ENCODE data around the gene SELENOK.
A peak's percentile ranks its signal among the peaks of the same experiment; 100 is the strongest.

SELENOK gene

DNA sequence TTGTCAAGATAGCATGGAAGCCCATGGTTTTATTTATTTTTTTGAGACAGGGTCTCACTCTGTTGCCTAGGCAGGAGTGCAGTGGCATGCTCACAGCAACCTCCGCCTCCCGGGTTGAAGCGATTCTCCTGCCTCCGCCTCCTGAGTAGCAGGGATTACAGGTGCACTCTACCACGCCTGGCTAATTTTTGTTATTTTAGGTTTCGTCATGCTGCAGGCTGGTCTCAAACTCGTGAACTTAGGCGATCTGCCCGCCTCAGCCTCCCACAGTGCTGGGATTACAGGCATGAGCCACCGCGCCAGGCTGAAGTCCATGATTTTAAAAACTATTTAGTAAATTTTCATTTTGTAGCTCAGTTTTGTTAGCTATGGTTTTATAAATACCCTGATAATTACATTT, 7.0 kb downstream of the SELENOK start:
- no peak for DNase-seq (ENCODE audit: low read depth in 3 of 3)

DNA sequence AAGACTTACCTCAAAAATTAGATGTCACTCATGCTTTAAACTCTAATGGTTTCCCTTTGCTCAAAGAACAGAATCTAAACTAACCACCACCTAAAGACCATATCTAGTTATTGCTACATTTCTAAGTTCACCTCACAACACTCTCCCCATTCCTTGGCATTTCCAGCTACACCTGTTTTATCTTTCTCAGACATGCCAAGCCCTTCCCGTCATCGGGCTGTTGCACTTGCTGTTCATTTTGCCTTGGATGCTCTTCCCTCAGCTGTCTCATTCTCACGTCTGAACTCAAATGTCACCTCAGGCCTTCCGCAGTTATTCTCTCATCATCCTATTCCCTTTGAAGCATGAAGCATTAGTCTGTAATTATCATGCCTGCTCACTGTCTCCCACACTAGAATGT, 8.7 kb downstream of the SELENOK start:
- DNase-seq (ENCODE audit: low read depth in 3 of 3) = no peak

DNA sequence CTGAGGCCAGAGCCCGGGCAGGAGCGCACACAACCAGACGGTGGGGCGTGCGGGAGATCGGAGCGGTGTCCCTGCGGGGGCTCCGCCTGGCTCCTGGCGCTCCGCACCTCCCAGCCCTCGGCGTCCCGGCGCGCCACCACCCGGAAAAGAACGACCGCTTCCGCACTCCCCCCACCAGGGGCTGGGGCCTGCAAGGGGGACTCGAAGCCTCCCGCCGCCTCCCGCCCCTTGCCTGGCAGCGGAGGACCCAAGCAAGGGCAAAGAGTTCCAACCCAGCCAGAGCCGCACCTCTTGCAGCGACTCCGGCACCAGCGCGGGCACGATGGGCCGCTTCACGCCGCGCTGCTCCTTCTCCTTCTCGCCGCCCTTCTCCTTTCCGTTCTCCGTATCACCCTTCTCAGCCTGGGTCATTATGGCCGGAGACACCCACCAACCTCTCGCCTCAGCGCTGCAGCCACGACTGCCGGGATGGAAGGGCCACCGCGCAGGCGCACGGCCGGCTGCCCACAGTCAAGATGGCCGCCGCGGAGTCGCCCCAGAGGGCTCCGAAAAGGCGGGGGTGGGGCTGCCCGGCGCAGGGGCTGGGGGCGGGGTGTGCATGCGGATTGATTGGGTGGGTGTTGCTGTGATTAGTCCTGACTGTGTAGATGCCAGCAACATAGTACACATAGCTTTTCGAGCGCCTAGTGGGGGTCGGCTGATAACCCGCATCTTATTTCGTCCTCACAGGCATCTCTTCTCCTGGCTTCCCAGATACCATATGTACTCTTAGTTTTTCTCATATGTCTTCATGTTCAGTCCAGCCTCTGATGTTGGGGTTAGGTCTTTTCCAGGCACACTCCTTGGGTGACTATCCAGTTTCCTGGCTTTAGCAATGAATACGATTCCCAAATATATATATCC, 9.7 kb downstream of the SELENOK start, which contains the start of gene ACTR8:
Gene ACTR8, minus strand, starts transcription at position 462 of the 903 bp plus-strand sequence. Its CDS starts 51 bp downstream, at position 411.
- DNase-seq (ENCODE audit: low read depth in 3 of 3) = peak; percentile 71 to 72 (median 71)

DNA sequence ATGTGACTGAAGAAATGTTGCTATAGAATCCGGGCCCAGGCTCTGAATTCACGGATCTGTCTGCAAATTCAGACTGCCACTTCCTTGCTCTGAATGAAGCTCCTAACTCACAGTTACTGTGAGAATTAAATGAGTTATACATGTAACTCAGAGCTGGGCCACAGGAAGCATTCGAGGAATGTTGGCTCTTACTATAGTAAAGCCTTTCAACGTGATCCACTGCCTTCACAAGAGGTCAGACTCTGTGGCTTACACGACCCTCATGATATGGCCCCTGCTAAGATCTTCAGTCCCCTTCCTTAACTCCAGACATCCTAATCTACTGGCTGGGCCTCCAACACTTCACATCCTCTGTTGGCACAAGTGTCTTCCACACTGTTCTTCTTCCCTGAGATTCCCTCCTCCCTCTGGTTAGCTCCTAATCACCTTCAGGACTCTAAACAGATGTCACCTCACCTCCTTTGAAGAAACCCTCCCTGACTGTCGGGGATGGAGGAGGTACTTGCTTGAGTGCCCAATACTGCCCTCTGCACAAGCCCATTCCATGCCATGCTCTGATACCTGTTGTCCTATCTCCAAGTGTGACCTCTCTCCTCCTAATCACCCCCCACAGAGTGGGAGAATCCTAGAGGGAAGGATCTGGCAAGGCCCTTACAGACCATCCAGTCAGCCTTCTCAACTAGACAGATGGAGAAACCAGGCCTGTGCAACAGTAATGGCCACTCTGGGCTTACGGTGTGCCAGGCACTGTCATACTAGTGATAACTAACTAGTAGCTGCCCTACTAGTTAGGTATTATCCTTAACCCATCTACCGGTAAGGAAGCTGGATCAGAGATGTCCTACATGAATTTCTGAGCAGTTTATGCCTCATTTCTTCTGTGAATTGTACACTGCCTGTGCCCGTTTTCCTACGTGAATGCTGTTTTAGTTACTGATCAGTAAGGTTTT, 11.0 kb downstream of the SELENOK start:
- no peak for DNase-seq (ENCODE audit: low read depth in 3 of 3)

DNA sequence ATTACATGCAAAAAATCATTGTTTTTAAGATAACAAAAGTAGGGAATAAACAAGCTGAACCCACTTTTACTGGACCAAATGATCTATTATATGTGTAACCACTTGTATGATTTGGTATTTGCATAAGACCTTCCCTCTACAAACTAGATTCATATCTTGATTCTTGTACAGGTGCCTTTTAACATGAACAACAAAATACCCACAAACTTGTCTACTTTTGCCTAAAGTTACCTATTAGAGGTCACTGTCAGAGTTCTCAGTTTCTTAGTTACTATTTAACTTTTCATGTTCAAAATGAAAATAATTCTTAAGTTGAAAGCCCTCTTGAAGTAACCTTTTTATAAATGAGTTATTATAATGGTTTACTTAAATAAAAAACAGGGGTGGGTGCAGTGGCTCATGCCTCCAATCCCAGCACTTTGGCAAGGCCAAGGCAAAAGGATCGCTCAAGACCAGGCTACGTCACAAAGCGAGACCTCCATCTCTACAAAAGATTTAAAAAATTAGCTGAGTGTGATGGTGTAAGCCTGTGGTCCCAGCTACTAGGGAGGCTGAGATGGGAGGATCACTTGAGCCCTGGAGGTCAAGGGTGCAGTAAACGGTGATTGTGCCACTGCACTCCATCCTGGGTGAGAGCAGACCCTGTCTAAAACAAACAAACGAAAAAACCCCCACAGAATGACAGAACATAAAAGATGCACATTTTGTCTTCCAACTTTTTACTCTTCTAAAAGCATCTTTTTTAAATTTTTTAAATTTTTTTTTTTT, 25.7 kb downstream of the SELENOK start:
- DNase-seq (ENCODE audit: low read depth in 3 of 3) = no peak

DNA sequence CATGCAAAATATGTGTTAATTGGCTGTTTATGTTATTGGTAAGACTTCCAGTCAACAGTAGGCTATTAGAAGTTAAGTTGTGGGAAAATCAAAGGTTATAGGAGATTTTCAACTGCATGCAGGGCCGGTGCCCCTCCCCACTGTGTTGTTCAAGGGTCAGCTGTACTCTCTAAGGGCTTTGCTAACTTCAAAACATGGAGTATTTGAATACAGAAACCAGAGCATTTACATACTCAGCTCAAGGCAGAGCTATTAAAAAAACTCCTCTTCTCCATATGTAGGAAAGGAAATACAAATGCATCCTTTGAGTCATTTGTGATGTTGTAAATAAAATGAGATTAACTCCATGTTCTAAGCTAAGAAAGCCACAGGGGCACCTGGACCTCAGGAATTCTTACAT, 28.5 kb downstream of the SELENOK start:
- DNase-seq (ENCODE audit: low read depth in 3 of 3) = no peak

DNA sequence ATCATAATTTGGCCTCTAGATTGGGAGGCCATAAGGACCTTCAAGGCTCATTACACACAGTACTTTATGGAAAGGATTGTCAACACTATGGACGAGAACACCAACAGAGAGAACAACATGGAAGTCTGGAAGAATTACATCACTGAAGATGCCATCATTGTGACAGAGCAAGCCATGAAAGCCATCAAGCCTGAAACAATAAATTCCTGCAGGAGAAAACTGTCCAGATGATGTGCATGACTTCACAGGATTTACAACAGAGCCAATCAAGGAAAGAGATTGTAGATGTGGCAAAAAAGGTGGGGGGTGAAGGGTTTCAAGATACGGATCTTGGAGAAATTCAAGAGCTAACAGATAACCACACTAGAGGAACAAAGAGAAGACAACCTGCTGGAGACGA, 29.4 kb downstream of the SELENOK start:
- DNase-seq (ENCODE audit: low read depth in 3 of 3) = no peak

DNA sequence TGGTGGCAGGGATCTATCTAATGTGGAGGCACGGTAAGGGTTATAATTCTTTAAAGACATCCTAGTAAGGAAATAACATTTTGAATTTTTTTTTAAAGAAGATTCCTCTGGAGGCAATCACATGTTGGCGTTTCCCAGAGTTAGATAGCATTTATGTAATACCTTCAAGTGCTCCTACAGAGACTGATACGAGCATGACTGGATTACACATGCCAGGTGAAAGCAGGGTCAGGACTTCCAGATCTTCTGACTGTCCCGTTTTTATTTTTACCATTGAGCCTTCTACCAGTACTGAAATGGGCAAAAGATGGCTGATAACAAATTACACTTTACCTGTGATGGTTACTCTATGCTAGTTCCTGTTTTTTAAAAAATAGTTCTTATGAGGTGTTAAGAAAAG, 31.5 kb downstream of the SELENOK start:
- no peak for DNase-seq (ENCODE audit: low read depth in 3 of 3)

DNA sequence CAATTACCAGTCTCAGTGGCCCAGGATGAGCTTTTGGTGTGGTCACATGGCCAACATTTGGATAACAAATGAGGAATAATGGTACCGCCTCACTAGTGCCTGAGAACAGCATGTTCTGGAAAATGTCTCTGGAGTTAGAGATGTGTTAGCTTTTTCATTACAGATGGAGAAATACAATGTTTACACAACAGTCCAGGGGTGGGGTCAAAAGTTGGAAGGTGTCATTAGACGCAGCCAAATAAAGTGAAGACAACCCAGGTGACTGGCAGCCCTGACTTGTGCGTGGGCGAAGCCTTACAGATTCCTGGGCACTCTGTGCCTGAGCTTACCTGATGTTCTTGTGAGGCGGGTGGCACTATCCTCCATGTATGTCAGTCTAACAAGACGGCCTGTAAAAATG, 32.5 kb downstream of the SELENOK start:
- DNase-seq (ENCODE audit: low read depth in 3 of 3) = no peak

DNA sequence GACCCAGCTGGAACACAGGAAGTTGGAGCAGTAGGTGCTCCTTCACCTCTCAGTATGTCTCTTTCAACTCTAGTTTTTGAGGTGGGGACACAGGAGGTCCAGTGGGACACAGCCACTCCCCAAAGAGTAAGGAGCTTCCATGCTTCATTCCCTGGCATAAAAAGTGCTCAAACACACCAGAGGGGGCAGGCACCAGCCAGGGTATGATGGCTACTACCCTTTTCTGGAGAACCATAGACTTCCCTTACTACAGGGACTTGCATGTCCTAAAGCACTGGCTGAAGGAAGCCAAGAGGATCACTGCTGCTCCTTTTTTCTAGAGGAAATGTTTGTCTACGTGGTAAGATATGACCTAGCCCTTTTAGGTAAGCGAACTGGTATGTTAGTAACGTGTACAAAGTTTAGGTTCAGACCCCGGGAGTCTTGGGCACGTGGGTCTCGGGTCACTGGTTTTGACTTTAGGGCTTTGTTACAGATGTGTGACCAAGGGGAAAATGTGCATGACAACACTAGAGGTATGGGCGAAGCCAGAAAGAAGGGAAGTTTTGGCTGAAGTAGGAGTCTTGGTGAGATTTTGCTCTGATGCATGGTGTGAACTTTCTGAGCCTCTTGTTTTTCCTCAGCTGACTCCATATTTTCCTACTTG, 33.4 kb downstream of the SELENOK start:
- DNase-seq (ENCODE audit: low read depth in 3 of 3) = no peak

DNA sequence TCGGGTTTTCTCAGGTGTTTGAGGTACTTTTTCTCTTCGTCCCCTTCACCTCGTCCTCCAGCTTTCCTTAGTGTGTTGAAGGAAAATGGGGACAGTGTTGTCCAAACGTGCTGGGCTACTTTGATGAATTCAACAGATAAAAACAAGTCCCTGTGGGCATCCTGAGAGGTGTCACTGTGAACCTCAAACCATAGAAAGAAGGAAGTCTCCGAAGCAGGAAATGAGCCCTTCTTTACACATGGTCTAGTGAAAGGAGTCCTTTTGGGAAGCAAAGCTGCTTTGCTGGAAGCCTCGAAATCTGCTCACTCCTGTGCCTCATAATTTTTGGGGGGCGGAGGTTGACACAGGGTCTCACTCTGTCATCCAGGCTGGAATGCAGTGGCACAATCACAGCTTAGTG, 34.7 kb downstream of the SELENOK start:
- DNase-seq (ENCODE audit: low read depth in 3 of 3) = no peak

DNA sequence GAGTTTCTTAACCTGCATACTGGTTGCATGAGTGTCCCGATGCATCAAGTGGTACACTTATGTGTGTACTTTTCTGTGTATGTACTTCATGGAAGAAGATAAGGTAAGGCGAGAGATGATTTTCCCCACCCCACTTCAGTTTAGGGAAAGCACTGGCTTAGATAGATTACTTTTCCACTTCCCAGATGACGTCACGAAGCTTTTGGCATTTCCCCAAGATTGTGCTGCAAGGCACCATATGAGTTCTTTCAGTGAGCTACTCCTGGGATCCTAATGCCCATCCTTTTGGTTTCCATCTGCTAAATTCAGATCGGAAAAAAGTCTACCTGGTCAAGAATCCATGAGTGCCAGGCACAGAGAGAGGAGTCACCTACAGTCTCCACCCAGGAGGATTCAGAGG, 40.8 kb downstream of the SELENOK start:
- DNase-seq (ENCODE audit: low read depth in 3 of 3) = no peak

DNA sequence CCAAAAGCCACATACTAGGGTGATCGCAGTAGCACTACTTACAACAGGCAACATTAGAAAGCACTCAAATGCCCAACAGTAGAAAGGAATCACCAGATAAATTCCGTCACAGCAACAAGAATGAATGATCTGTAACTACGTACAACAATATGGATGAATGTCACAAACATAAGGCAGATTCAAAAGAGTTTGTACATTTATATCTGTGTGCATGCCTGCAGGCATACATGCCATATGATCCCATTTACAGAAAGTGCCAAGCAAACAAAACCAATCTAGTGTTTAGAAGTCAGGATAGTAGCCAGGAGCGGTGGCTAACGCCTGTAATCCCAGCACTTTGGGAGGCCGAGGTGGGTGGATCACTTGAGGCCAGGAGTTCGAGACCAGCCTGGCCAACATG, 41.7 kb downstream of the SELENOK start:
- DNase-seq (ENCODE audit: low read depth in 3 of 3) = no peak

DNA sequence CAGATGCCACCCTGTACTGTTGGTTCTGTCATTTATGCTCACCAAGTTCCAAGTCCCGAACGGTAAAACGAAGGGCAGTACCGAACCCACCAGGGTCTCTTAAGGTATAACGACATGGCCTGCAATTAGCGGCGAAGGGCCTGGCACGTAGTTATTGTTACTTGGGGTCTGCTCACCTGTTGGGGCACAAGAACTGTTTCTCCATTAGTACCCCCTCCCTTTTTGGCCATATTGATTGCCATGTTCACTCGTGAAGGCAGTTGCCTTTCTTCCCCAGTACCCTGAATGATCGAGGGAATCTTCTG, 44.9 kb downstream of the SELENOK start:
- DNase-seq (ENCODE audit: low read depth in 3 of 3) = no peak

DNA sequence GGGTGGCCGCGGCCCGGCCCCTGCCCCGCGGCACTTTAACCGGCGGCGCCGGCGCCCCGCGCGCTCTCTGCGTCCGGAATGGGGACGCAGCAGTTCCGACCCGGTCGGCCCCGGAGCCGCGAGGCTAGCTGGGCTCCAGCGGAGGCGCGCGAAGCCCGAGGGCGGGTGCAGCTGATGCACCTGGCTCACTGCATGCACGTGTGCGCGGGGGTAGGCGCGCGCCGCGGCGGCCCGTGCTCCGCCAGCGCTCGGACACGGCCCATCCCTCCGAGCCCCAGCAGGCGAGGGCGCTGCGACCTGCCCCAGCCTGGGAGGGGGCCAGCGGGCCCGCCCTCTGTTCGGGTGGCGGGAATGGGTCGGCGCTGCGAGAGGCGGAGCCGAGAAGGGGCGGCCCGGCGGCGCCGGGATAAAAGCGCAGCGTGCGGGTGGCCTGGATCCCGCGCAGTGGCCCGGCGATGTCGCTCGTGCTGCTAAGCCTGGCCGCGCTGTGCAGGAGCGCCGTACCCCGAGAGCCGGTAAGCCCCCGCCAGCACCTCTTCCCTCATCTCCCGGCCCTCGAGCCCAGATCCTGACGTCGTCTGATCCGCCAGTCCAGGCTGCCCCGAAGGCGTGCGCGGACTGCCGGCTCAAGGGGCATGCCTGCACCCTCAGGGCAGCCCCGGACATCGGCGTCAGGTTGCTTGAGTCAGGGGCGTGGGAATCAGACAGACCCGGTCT, 45.4 kb downstream of the SELENOK start, which contains the start of the genes CHDH and IL17RB:
Gene CHDH, minus strand, starts transcription at position 286 of the 717 bp plus-strand sequence. CDS start 22,411 bp downstream, outside the sequence.
Gene IL17RB, plus strand, starts transcription at position 435 of the 717 bp plus-strand sequence. Its CDS starts 21 bp downstream, at position 456.
- DNase-seq (ENCODE audit: low read depth in 3 of 3) = peak in 1 of 3 donors; percentile 21

DNA sequence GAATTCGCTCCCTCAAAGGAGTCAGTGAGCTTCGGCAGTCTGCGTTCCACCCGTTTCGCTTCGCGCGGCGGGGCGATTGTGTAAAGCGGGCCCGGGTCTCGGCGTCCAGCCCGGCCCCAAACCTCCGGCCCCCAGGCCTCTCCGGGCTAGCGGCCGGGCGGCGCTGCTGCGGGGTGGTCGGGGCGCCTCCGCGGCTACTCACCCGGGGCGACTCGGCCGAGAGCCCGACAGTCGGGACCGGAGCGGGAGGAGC, 45.9 kb downstream of the SELENOK start:
- DNase-seq (ENCODE audit: low read depth in 3 of 3) = no peak

DNA sequence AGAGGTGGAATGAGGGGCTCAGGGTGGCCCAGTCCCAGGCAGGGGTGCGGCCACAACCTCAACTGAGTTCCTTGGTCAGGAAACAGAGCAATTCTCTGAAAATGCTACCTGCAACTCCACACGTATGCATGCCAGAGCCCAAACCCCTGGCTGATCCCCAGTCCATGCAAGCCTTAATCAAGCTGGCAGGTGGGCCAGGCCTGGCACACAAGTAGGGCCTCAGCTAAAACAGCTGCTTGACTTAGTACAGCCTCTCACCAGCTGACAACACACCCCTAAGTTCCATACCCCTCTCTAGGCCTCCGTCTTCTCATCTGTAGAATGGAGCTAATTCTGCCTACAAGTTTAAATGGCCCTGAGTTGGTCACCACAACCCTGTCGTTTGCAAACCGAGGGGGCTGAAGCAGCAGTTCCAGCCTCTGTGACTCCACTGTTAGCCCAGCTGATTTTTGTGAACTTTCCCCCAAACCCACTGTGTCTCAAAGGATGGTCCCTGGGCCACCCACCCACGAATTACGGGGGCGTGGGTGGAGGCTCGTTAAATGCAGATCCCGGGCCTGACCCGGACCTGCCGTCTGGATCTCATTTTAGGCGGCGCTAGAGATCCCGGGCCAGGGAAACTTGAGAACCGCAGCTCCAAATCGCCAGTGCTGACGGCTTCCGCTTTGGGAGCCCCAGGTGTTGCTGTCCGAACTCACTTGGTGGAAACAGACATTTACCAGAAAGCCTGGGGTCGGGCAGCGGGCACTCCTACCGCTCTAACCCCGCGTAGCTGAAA, 46.4 kb downstream of the SELENOK start:
- DNase-seq (ENCODE audit: low read depth in 3 of 3) = no peak

DNA sequence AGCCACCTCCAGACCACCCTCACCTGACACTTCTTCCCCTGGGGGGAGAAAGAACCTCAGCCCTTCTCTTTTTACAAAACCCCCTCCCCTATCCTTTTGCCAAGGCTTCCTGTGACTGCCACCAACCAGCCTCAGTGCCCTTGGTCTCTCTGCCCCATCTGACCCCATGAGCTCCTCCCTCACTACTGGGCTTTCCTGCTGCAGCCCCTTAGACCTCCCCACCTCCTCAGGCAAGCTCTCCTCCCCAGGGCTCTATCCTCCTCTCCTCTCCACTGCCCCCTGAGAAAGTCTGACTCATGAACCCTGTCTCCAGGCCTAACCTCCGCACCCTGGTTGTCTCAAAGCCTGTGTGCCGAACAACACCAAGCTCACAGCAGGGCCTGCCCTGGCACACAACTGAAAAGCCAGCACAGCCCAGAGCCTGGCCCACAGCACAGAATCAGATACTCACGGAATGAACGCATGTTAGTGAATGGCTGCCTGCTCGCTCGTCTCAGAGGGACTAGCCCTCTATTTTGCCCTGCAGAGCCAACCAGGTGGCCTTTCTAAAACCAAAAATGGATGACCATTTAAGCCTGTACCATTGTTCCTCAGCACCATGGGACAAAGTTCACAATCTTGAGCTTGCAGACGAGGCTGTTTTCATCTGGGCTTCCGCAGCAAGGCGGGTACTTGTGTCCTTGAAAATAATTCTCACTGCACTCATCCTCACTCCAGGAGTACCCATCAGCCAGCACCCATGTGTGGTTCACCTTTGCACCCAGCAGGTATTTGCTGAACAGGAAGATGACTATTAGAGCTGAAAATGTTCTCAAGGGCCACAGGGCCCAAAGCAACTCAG, 47.2 kb downstream of the SELENOK start:
- DNase-seq (ENCODE audit: low read depth in 3 of 3) = no peak

Data from stimulated activated CD4-positive, alpha-beta T cell treated with anti-CD3 and anti-CD28 coated beads, TNF-alpha, amount 100 ng/mL, for 48 hours (primary cell).